Prostate gland (tissue), 2 donors: ENCODE results near the gene GRAMD2B.
"Not testable (repeated sequence)": the region's sequence is repeated elsewhere in the genome, so short reads cannot be mapped to it uniquely, and the experiment has no call there.

Experiments
- POLR2A ChIP-seq: fragments of 450-650 bp; IDR thresholded peaks from one replicate; pipeline ENCODE4 v1.6.1; 2016; ENCODE audit warnings: antibody characterized with exemption, mild to moderate bottlenecking
- TF ChIP-seq, protein P1 (sequence below), 4 experiments: fragments of 200-600 bp in 2 of 4; fragments of 450-650 bp in 2 of 4; sonication (generic) in 2 of 4; IDR thresholded peaks; 1 replicate in 3 of 4; 2 replicates in 1 of 4; pipeline ENCODE4 v1.5.1; 2016 to 2019; ENCODE audit warnings: antibody characterized with exemption in 4 of 4, mild to moderate bottlenecking in 2 of 4, moderate library complexity in 2 of 4

DNA sequence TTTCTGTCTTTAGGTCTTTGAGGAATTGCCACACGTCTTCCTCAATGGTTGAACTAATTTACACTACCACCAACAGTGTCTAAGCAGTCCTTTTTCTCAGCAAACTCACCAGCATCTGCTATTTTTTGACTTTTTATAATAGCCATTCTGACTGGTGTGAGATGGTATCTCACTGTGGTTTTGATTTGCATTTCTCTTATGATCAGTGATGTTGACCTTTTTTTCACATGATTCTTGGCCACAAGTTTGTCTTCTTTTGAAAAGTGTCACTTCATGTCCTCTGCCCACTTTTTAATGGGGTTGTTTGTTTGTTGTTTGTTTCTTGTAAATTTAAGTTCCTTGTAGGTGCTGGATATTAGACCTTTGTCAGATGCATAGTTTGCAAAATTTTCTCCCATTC, 26.5 kb upstream of the GRAMD2B start:
- TF ChIP-seq POLR2A, result not testable (repeated sequence)
- TF ChIP-seq, protein P1, sequence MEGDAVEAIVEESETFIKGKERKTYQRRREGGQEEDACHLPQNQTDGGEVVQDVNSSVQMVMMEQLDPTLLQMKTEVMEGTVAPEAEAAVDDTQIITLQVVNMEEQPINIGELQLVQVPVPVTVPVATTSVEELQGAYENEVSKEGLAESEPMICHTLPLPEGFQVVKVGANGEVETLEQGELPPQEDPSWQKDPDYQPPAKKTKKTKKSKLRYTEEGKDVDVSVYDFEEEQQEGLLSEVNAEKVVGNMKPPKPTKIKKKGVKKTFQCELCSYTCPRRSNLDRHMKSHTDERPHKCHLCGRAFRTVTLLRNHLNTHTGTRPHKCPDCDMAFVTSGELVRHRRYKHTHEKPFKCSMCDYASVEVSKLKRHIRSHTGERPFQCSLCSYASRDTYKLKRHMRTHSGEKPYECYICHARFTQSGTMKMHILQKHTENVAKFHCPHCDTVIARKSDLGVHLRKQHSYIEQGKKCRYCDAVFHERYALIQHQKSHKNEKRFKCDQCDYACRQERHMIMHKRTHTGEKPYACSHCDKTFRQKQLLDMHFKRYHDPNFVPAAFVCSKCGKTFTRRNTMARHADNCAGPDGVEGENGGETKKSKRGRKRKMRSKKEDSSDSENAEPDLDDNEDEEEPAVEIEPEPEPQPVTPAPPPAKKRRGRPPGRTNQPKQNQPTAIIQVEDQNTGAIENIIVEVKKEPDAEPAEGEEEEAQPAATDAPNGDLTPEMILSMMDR (IDR thresholded peaks at IDR 0.05), result not testable (repeated sequence)
